Measurements from ENCODE around the gene HCN2. TPM values are rescaled to one million over a fixed set of nuclear protein-coding genes. Genes with fewer than 3 reads are reported as not detected.
A peak's percentile ranks its signal among the peaks of the same experiment; 100 is the strongest.

Gene HCN2
- total and polyA plus RNA-seq, 9 of the 15 experiments (the other 6 are each of a cell fraction or from before 2014, with no cell fraction given), result 0.29 to 4.2 (median 0.82) TPM; not detected in 2

DNA sequence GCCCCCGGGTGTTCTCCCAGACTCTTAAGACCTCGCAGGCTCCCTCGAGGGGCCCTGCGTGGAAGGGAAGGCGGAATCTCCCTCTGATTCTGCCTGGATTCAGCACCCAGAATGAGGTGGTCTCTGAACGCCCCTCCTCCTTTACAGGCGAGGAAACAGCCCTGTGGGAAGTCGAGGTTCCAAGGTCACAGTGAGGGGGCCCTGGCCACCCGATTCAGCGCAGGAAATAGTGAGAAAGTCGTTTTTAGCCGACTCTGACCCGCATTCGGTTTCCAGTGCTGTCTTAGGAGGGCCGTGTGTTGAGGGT lies 16.2 kb upstream of the HCN2 start:
- intact Hi-C loops (cut with micrococcal nuclease), result no loop called here
- FAIRE-seq, result no peak
- no peak for ATAC-seq
- POLR2A ChIA-PET, result interaction anchor here (1.8 to 2.0 kb wide), 2 partner anchors 11 to 40 kb away, joined by 8 to 41 read pairs; no protein-coding TSS in a partner anchor
- H3K9me1 ChIP-seq (ENCODE audit: control insufficient read depth, insufficient read depth, low read length), result peaks cover 15% of the 10 kb centered on the region
- H4K20me1 ChIP-seq (replicated peaks; ENCODE audit: control insufficient read depth, insufficient read depth, low read length), result peaks cover 51% of the 10 kb centered on the region
- no TSS peak for BruUV-seq (replicated peaks)
- peaks cover 33% of the 10 kb centered on the region; the same call in 2 of the 3 replicates for H3K36me3 ChIP-seq (ENCODE audit: control insufficient read depth, insufficient read depth, low read length)
- in situ Hi-C loops (cut with MboI), result no loop called here
- peak overlapping the region; percentile 92 for H3K4me2 ChIP-seq (ENCODE audit: insufficient read depth, low read length)
- H3K9me3 ChIP-seq (replicated peaks; ENCODE audit: control insufficient read depth, insufficient read depth, low read depth, low read length), result peaks cover 8% of the 10 kb centered on the region
- peak overlapping the region; percentile 89 to 96 for H3K9ac ChIP-seq (ENCODE audit: insufficient read depth in 1 of 2, low read depth in 2 of 2, low read length in 2 of 2)
- 2% methylated on average over 15 of the region's 15 CpGs for WGBS (ENCODE audit: insufficient coverage, low coverage, missing lambda C conversion rate)
- no peaks in the 10 kb centered on the region for H3K27me3 ChIP-seq (ENCODE audit: control insufficient read depth in 2 of 2, insufficient read depth in 2 of 2, low read length in 2 of 2)
- peaks cover 28 to 73% of the 10 kb centered on the region in 2 experiments for H3K4me1 ChIP-seq (replicated peaks in 1 of 2; ENCODE audit: control insufficient read depth in 2 of 2, insufficient read depth in 2 of 2, low read length in 2 of 2)
- no peak overlapping the region for H2AFZ ChIP-seq (ENCODE audit: low read depth, low read length)
- peak overlapping the region; percentile 94 for H3K27ac ChIP-seq (ENCODE audit: extremely low read depth, low read depth, low read length)
- peaks cover 64% of the 10 kb centered on the region for H3K79me2 ChIP-seq (ENCODE audit: control insufficient read depth, insufficient read depth, low read length)
- H3K4me3 ChIP-seq, result peak overlapping the region; percentile 99
- no peak for DNase-seq (ENCODE audit: extremely low read depth in 1 of 4, low spot score in 3 of 4)
- CTCF ChIA-PET (ENCODE audit: low intra/inter-chr PET ratio), result no interaction called here
- TF ChIP-seq, protein P1, sequence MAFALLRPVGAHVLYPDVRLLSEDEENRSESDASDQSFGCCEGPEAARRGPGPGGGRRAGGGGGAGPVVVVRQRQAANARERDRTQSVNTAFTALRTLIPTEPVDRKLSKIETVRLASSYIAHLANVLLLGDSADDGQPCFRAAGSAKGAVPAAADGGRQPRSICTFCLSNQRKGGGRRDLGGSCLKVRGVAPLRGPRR (CRISPR knock-in tag; IDR thresholded peaks at IDR 0.05), result peak; percentile 56; the same call in 1 of the 2 replicates
- TF ChIP-seq, protein P2, sequence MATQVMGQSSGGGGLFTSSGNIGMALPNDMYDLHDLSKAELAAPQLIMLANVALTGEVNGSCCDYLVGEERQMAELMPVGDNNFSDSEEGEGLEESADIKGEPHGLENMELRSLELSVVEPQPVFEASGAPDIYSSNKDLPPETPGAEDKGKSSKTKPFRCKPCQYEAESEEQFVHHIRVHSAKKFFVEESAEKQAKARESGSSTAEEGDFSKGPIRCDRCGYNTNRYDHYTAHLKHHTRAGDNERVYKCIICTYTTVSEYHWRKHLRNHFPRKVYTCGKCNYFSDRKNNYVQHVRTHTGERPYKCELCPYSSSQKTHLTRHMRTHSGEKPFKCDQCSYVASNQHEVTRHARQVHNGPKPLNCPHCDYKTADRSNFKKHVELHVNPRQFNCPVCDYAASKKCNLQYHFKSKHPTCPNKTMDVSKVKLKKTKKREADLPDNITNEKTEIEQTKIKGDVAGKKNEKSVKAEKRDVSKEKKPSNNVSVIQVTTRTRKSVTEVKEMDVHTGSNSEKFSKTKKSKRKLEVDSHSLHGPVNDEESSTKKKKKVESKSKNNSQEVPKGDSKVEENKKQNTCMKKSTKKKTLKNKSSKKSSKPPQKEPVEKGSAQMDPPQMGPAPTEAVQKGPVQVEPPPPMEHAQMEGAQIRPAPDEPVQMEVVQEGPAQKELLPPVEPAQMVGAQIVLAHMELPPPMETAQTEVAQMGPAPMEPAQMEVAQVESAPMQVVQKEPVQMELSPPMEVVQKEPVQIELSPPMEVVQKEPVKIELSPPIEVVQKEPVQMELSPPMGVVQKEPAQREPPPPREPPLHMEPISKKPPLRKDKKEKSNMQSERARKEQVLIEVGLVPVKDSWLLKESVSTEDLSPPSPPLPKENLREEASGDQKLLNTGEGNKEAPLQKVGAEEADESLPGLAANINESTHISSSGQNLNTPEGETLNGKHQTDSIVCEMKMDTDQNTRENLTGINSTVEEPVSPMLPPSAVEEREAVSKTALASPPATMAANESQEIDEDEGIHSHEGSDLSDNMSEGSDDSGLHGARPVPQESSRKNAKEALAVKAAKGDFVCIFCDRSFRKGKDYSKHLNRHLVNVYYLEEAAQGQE (IDR thresholded peaks at IDR 0.05; ENCODE audit: borderline replicate concordance), result no peak
- TF ChIP-seq, protein P2 (CRISPR knock-in tag; IDR thresholded peaks at IDR 0.05; ENCODE audit: low read depth), result 0 out of 2 replicates have a peak, but pooled peaks have one; percentile 45
- 0 out of 2 replicates have a peak, but pooled peaks have one; percentile 41 for TF ChIP-seq ZC3H4 (CRISPR knock-in tag; IDR thresholded peaks at IDR 0.05; ENCODE audit: borderline replicate concordance)
- TF ChIP-seq, protein P3, sequence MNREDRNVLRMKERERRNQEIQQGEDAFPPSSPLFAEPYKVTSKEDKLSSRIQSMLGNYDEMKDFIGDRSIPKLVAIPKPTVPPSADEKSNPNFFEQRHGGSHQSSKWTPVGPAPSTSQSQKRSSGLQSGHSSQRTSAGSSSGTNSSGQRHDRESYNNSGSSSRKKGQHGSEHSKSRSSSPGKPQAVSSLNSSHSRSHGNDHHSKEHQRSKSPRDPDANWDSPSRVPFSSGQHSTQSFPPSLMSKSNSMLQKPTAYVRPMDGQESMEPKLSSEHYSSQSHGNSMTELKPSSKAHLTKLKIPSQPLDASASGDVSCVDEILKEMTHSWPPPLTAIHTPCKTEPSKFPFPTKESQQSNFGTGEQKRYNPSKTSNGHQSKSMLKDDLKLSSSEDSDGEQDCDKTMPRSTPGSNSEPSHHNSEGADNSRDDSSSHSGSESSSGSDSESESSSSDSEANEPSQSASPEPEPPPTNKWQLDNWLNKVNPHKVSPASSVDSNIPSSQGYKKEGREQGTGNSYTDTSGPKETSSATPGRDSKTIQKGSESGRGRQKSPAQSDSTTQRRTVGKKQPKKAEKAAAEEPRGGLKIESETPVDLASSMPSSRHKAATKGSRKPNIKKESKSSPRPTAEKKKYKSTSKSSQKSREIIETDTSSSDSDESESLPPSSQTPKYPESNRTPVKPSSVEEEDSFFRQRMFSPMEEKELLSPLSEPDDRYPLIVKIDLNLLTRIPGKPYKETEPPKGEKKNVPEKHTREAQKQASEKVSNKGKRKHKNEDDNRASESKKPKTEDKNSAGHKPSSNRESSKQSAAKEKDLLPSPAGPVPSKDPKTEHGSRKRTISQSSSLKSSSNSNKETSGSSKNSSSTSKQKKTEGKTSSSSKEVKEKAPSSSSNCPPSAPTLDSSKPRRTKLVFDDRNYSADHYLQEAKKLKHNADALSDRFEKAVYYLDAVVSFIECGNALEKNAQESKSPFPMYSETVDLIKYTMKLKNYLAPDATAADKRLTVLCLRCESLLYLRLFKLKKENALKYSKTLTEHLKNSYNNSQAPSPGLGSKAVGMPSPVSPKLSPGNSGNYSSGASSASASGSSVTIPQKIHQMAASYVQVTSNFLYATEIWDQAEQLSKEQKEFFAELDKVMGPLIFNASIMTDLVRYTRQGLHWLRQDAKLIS (CRISPR knock-in tag; IDR thresholded peaks at IDR 0.05), result peak; percentile 67; the same call in 1 of the 2 replicates
- TF ChIP-seq RAD51 (IDR thresholded peaks at IDR 0.05; ENCODE audit: borderline replicate concordance, low read depth), result no peak
- TF ChIP-seq ZBTB7A (IDR thresholded peaks at IDR 0.05; ENCODE audit: borderline replicate concordance, control insufficient read depth, low read depth, low read length), result 0 out of 2 replicates have a peak, but pooled peaks have one; percentile 11
- TF ChIP-seq E2F3 (CRISPR knock-in tag; IDR thresholded peaks at IDR 0.05), result 0 out of 2 replicates have a peak, but pooled peaks have one; percentile 46
- no peak for TF ChIP-seq CBFB (CRISPR knock-in tag; IDR thresholded peaks at IDR 0.05)
